ENCODE results near the gene TMIGD3. TPM values are rescaled to one million over a fixed set of nuclear protein-coding genes. Genes with fewer than 3 reads are reported as not detected.

Gene TMIGD3
- total RNA-seq, 2 experiments from 2014 or later: not detected

- Mint-ChIP-seq H3K4me3 (no peak overlapping the region), H3K36me3 (ENCODE audit: low read depth) (no peaks in the 10 kb centered on the region), H3K9me3 (no peaks in the 10 kb centered on the region), H3K27ac (no peak overlapping the region), H3K27me3 (peaks cover 30% of the 10 kb centered on the region), H3K4me1 (peaks cover 4% of the 10 kb centered on the region)
- POLR2A ChIA-PET: interaction anchor here (1.5 kb wide), 1 partner anchor 8 kb away, joined by 5 read pairs; no protein-coding TSS in a partner anchor
- CTCF ChIA-PET: no interaction called here
- DNase-seq: no peak
These were observed 18.9 kb downstream of the TMIGD3 start for GRCh38 chr1:111484391-111485026.

- no peak overlapping the region for H3K4me3 Mint-ChIP-seq
- ChIA-PET CTCF (no interaction called here), POLR2A (no interaction called here)
- no peaks in the 10 kb centered on the region for H3K9me3 Mint-ChIP-seq
- H3K27me3 Mint-ChIP-seq: peaks cover 31% of the 10 kb centered on the region
- H3K4me1 Mint-ChIP-seq: peaks cover 4% of the 10 kb centered on the region
- DNase-seq: no peak
- H3K36me3 Mint-ChIP-seq (ENCODE audit: low read depth): no peaks in the 10 kb centered on the region
- H3K27ac Mint-ChIP-seq: no peak overlapping the region
These were observed 19.6 kb downstream of the TMIGD3 start for GRCh38 chr1:111483876-111484275.

- no peak for DNase-seq
- H3K9me3 Mint-ChIP-seq: no peaks in the 10 kb centered on the region
- no peak overlapping the region for H3K27ac Mint-ChIP-seq
- peaks cover 37% of the 10 kb centered on the region for H3K27me3 Mint-ChIP-seq
- peaks cover 6% of the 10 kb centered on the region for H3K36me3 Mint-ChIP-seq (ENCODE audit: low read depth)
- no peak overlapping the region for H3K4me3 Mint-ChIP-seq
- ChIA-PET POLR2A (interaction anchor here (1.6 kb wide), 1 partner anchor 15 kb away, joined by 6 read pairs; no protein-coding TSS in a partner anchor), CTCF (interaction anchor here (3.1 kb wide), 1 partner anchor 24 kb away, joined by 45 read pairs; no protein-coding TSS in a partner anchor)
- H3K4me1 Mint-ChIP-seq: peaks cover 7% of the 10 kb centered on the region
These were observed 20.3 kb downstream of the TMIGD3 start for GRCh38 chr1:111483166-111483565.

GRCh38 chr1:111481387-111482221 is 21.8 kb downstream of the TMIGD3 start:
- CTCF ChIA-PET: interaction anchor here (0.6 to 3.1 kb wide), 20 partner anchors 9 to 606 kb away, joined by 3 to 45 read pairs (median 4); partner anchors contain the start of gene ATP5PB
- H3K9me3 Mint-ChIP-seq: no peaks in the 10 kb centered on the region
- peaks cover 15% of the 10 kb centered on the region for H3K36me3 Mint-ChIP-seq (ENCODE audit: low read depth)
- peaks cover 23% of the 10 kb centered on the region for H3K4me1 Mint-ChIP-seq
- no peak overlapping the region for H3K4me3 Mint-ChIP-seq
- peak; percentile 69 for DNase-seq
- POLR2A ChIA-PET: interaction anchor here (0.6 to 2.2 kb wide), 5 partner anchors 10 to 275 kb away, joined by 3 to 12 read pairs (median 3); no protein-coding TSS in a partner anchor
- H3K27me3 Mint-ChIP-seq: peaks cover 42% of the 10 kb centered on the region
- H3K27ac Mint-ChIP-seq: no peak overlapping the region

- no peak overlapping the region for H3K27ac Mint-ChIP-seq
- H3K4me1 Mint-ChIP-seq: peaks cover 32% of the 10 kb centered on the region
- POLR2A ChIA-PET: interaction anchor here (2.2 kb wide), 1 partner anchor 27 kb away, joined by 12 read pairs; no protein-coding TSS in a partner anchor
- no peak overlapping the region for H3K4me3 Mint-ChIP-seq
- no peak for DNase-seq
- H3K27me3 Mint-ChIP-seq: peaks cover 42% of the 10 kb centered on the region
- H3K36me3 Mint-ChIP-seq (ENCODE audit: low read depth): peaks cover 15% of the 10 kb centered on the region
- no peaks in the 10 kb centered on the region for H3K9me3 Mint-ChIP-seq
- CTCF ChIA-PET: interaction anchor here (0.6 to 3.1 kb wide), 6 partner anchors 11 to 267 kb away, joined by 3 to 45 read pairs (median 4); no protein-coding TSS in a partner anchor
These were observed 22.8 kb downstream of the TMIGD3 start for GRCh38 chr1:111480674-111481073.

- Mint-ChIP-seq H3K4me1 (peaks cover 59% of the 10 kb centered on the region), H3K36me3 (ENCODE audit: low read depth) (peaks cover 25% of the 10 kb centered on the region), H3K27me3 (peaks cover 28% of the 10 kb centered on the region), H3K27ac (peak overlapping the region; percentile 68), H3K9me3 (no peaks in the 10 kb centered on the region), H3K4me3 (peak overlapping the region; percentile 55)
- ChIA-PET CTCF (interaction anchor here (1.2 to 9.3 kb wide), 4 partner anchors 22 to 270 kb away, joined by 3 to 90 read pairs (median 7); partner anchors contain the start of genes ADORA3 and TMIGD3), POLR2A (interaction anchor here (0.9 to 9.4 kb wide), 26 partner anchors 9 to 601 kb away, joined by 3 to 175 read pairs (median 6); partner anchors contain the start of genes ADORA3, ATP5PB, DDX20 and RAP1A)
- DNase-seq: peak; percentile 66
These were observed 26.6 kb downstream of the TMIGD3 start for GRCh38 chr1:111476761-111477309.

- no peak for DNase-seq
- no peaks in the 10 kb centered on the region for H3K9me3 Mint-ChIP-seq
- POLR2A ChIA-PET: interaction anchor here (0.6 to 9.4 kb wide), 28 partner anchors 9 to 1563 kb away, joined by 3 to 175 read pairs (median 6); partner anchors contain the start of genes ADORA3, ATP5PB, DDX20 and RAP1A
- H3K36me3 Mint-ChIP-seq (ENCODE audit: low read depth): peaks cover 25% of the 10 kb centered on the region
- peaks cover 55% of the 10 kb centered on the region for H3K4me1 Mint-ChIP-seq
- H3K27me3 Mint-ChIP-seq: peaks cover 24% of the 10 kb centered on the region
- H3K4me3 Mint-ChIP-seq: peak overlapping the region; percentile 55
- CTCF ChIA-PET: interaction anchor here (0.8 to 9.3 kb wide), 6 partner anchors 26 to 279 kb away, joined by 4 to 90 read pairs (median 4); no protein-coding TSS in a partner anchor
- peak overlapping the region; percentile 68 for H3K27ac Mint-ChIP-seq
These were observed 27.2 kb downstream of the TMIGD3 start for GRCh38 chr1:111476214-111476613.

- DNase-seq: peak; percentile 62
- POLR2A ChIA-PET: interaction anchor here (0.6 to 9.4 kb wide), 21 partner anchors 10 to 1562 kb away, joined by 3 to 175 read pairs (median 7); partner anchors contain the start of genes ADORA3, ATP5PB, DDX20 and RAP1A
These were observed 27.7 kb downstream of the TMIGD3 start for GRCh38 chr1:111475701-111476100.

GRCh38 chr1:111474521-111474920 is 28.9 kb downstream of the TMIGD3 start:
- Mint-ChIP-seq H3K27me3 (peaks cover 12% of the 10 kb centered on the region), H3K27ac (no peak overlapping the region), H3K9me3 (no peaks in the 10 kb centered on the region), H3K4me1 (peaks cover 55% of the 10 kb centered on the region), H3K4me3 (peak overlapping the region; percentile 74), H3K36me3 (ENCODE audit: low read depth) (peaks cover 25% of the 10 kb centered on the region)
- POLR2A ChIA-PET: interaction anchor here (0.7 to 9.4 kb wide), 8 partner anchors 17 to 281 kb away, joined by 3 to 175 read pairs (median 10); partner anchors contain the start of genes ADORA3, ATP5PB, DDX20 and TMIGD3
- CTCF ChIA-PET: interaction anchor here (0.5 to 9.3 kb wide), 4 partner anchors 33 to 273 kb away, joined by 3 to 90 read pairs (median 7); no protein-coding TSS in a partner anchor
- no peak for DNase-seq

More at GRCh38 chr1:111475701-111476100, 27.7 kb downstream of the TMIGD3 start:
- H3K9me3 Mint-ChIP-seq: no peaks in the 10 kb centered on the region
- H3K27me3 Mint-ChIP-seq: peaks cover 21% of the 10 kb centered on the region
- peaks cover 25% of the 10 kb centered on the region for H3K36me3 Mint-ChIP-seq (ENCODE audit: low read depth)
- peak overlapping the region; percentile 55 for H3K4me3 Mint-ChIP-seq
- CTCF ChIA-PET: interaction anchor here (0.8 to 9.3 kb wide), 7 partner anchors 25 to 279 kb away, joined by 3 to 90 read pairs (median 4); no protein-coding TSS in a partner anchor
- peak overlapping the region; percentile 68 for H3K27ac Mint-ChIP-seq
- peaks cover 55% of the 10 kb centered on the region for H3K4me1 Mint-ChIP-seq

- Mint-ChIP-seq H3K27ac (peak overlapping the region; percentile 79), H3K36me3 (ENCODE audit: low read depth) (peaks cover 25% of the 10 kb centered on the region), H3K4me3 (peak overlapping the region; percentile 74), H3K27me3 (peaks cover 11% of the 10 kb centered on the region), H3K4me1 (peaks cover 55% of the 10 kb centered on the region), H3K9me3 (no peaks in the 10 kb centered on the region)
- POLR2A ChIA-PET: interaction anchor here (0.7 to 9.4 kb wide), 6 partner anchors 23 to 281 kb away, joined by 3 to 175 read pairs (median 10); partner anchors contain the start of genes ADORA3, ATP5PB, DDX20 and TMIGD3
- CTCF ChIA-PET: interaction anchor here (9.3 kb wide), 1 partner anchor 34 kb away, joined by 90 read pairs; no protein-coding TSS in a partner anchor
- DNase-seq: no peak
These were observed 29.3 kb downstream of the TMIGD3 start for GRCh38 chr1:111474106-111474505.

- CTCF ChIA-PET: interaction anchor here (1.3 to 9.3 kb wide), 6 partner anchors 19 to 285 kb away, joined by 4 to 90 read pairs (median 4); no protein-coding TSS in a partner anchor
- Mint-ChIP-seq H3K36me3 (ENCODE audit: low read depth) (peaks cover 12% of the 10 kb centered on the region), H3K27me3 (no peaks in the 10 kb centered on the region), H3K27ac (no peak overlapping the region), H3K9me3 (no peaks in the 10 kb centered on the region), H3K4me3 (no peak overlapping the region), H3K4me1 (peaks cover 35% of the 10 kb centered on the region)
- POLR2A ChIA-PET: interaction anchor here (0.7 to 9.4 kb wide), 13 partner anchors 9 to 279 kb away, joined by 3 to 175 read pairs (median 5); partner anchors contain the start of genes ADORA3, ATP5PB, INKA2 and TMIGD3
- no peak for DNase-seq
These were observed 31.9 kb downstream of the TMIGD3 start for GRCh38 chr1:111471538-111471937.
